ENCODE data around the gene PLD5. TPM values are rescaled to one million over a fixed set of nuclear protein-coding genes. Genes with fewer than 3 reads are reported as not detected.

PLD5 gene
- total RNA-seq, 1 experiment from 2014 or later, result not detected

GRCh38 chr1:242522996-242523718, 1.3 kb downstream of the PLD5 start:
- Histone ChIP-seq H3K79me2 (ENCODE audit: low read length) (no peaks in the 10 kb centered on the region), H4K20me1 (ENCODE audit: low read length) (no peaks in the 10 kb centered on the region), H3K4me1 (ENCODE audit: insufficient read depth, low read length) (peaks cover 3% of the 10 kb centered on the region), H3K9me3 (ENCODE audit: low read length) (no peaks in the 10 kb centered on the region), H3K27me3 (ENCODE audit: low read length) (peaks cover 75% of the 10 kb centered on the region), H3K4me3 (ENCODE audit: low read length) (no peak overlapping the region), H3K36me3 (ENCODE audit: low read depth, low read length) (no peaks in the 10 kb centered on the region), H3K9ac (ENCODE audit: low read length) (no peak overlapping the region), H2AFZ (ENCODE audit: low read length) (no peak overlapping the region), H3K27ac (ENCODE audit: low read length) (no peak overlapping the region), H3F3A (ENCODE audit: low read length, unreplicated experiment) (no peaks in the 10 kb centered on the region), H3K9me2 (replicated peaks; ENCODE audit: low read length) (no peaks in the 10 kb centered on the region), H3K4me2 (ENCODE audit: low read length) (no peak overlapping the region)
- no TSS peak for BruUV-seq (replicated peaks)
- ATAC-seq, result no peak
- intact Hi-C loops (cut with micrococcal nuclease), result no loop called here
- TF ChIP-seq EZH2 (IDR thresholded peaks at IDR 0.05; ENCODE audit: low read length, unreplicated experiment) (no peak), CTCF (conservative IDR thresholded peaks at IDR 0.05; ENCODE audit: low read depth, low read length) (no peak), EZH2phosphoT487 (IDR thresholded peaks at IDR 0.05; ENCODE audit: borderline replicate concordance, low read length) (no peak)
- DNase-seq, result no peak
- ChIA-PET POLR2A (ENCODE audit: unreplicated experiment) (no interaction called here), CTCF (no interaction called here)

GRCh38 chr1:242522304-242522945, 2.1 kb downstream of the PLD5 start:
- H3K4me1 ChIP-seq (ENCODE audit: insufficient read depth, low read length), result peaks cover 3% of the 10 kb centered on the region
- no peaks in the 10 kb centered on the region for H3K79me2 ChIP-seq (ENCODE audit: low read length)
- ChIA-PET CTCF (no interaction called here), POLR2A (ENCODE audit: unreplicated experiment) (no interaction called here)
- H3K4me2 ChIP-seq (ENCODE audit: low read length), result peak overlapping the region; percentile 7; the same call in 1 of the 2 replicates
- no peak overlapping the region for H3K9ac ChIP-seq (ENCODE audit: low read length)
- peak; percentile 44 for ATAC-seq
- H4K20me1 ChIP-seq (ENCODE audit: low read length), result no peaks in the 10 kb centered on the region
- no peaks in the 10 kb centered on the region for H3K9me2 ChIP-seq (replicated peaks; ENCODE audit: low read length)
- peaks cover 80% of the 10 kb centered on the region for H3K27me3 ChIP-seq (ENCODE audit: low read length)
- intact Hi-C loops (cut with micrococcal nuclease), result no loop called here
- H2AFZ ChIP-seq (ENCODE audit: low read length), result no peak overlapping the region
- TF ChIP-seq EZH2phosphoT487 (IDR thresholded peaks at IDR 0.05; ENCODE audit: borderline replicate concordance, low read length) (no peak), CTCF (conservative IDR thresholded peaks at IDR 0.05; ENCODE audit: low read depth, low read length) (no peak), EZH2 (IDR thresholded peaks at IDR 0.05; ENCODE audit: low read length, unreplicated experiment) (no peak)
- H3K4me3 ChIP-seq (ENCODE audit: low read length), result no peak overlapping the region
- DNase-seq, result peak; percentile 60
- no TSS peak for BruUV-seq (replicated peaks)
- H3K9me3 ChIP-seq (ENCODE audit: low read length), result no peaks in the 10 kb centered on the region
- H3K27ac ChIP-seq (ENCODE audit: low read length), result no peak overlapping the region
- no peaks in the 10 kb centered on the region for H3F3A ChIP-seq (ENCODE audit: low read length, unreplicated experiment)
- H3K36me3 ChIP-seq (ENCODE audit: low read depth, low read length), result no peaks in the 10 kb centered on the region

- no peak overlapping the region for H2AFZ ChIP-seq (ENCODE audit: low read length)
- no peak for DNase-seq
- POLR2A ChIA-PET (ENCODE audit: unreplicated experiment), result no interaction called here
- no peak overlapping the region for H3K4me2 ChIP-seq (ENCODE audit: low read length)
- no peaks in the 10 kb centered on the region for H3K4me1 ChIP-seq (ENCODE audit: insufficient read depth, low read length)
- intact Hi-C loops (cut with micrococcal nuclease), result no loop called here
- no peak overlapping the region for H3K4me3 ChIP-seq (ENCODE audit: low read length)
- CTCF ChIA-PET, result no interaction called here
- ATAC-seq, result no peak
- TF ChIP-seq CTCF (conservative IDR thresholded peaks at IDR 0.05; ENCODE audit: low read depth, low read length) (no peak), EZH2phosphoT487 (IDR thresholded peaks at IDR 0.05; ENCODE audit: borderline replicate concordance, low read length) (no peak), EZH2 (IDR thresholded peaks at IDR 0.05; ENCODE audit: low read length, unreplicated experiment) (no peak)
- no peaks in the 10 kb centered on the region for H3K9me2 ChIP-seq (replicated peaks; ENCODE audit: low read length)
- no peak overlapping the region for H3K9ac ChIP-seq (ENCODE audit: low read length)
- H4K20me1 ChIP-seq (ENCODE audit: low read length), result no peaks in the 10 kb centered on the region
- BruUV-seq (replicated peaks), result no TSS peak
- H3K36me3 ChIP-seq (ENCODE audit: low read depth, low read length), result no peaks in the 10 kb centered on the region
- H3K9me3 ChIP-seq (ENCODE audit: low read length), result no peaks in the 10 kb centered on the region
- H3K27ac ChIP-seq (ENCODE audit: low read length), result no peak overlapping the region
- H3F3A ChIP-seq (ENCODE audit: low read length, unreplicated experiment), result no peaks in the 10 kb centered on the region
- H3K79me2 ChIP-seq (ENCODE audit: low read length), result no peaks in the 10 kb centered on the region
- peaks cover 50% of the 10 kb centered on the region for H3K27me3 ChIP-seq (ENCODE audit: low read length)
These were observed 8.9 kb downstream of the PLD5 start for GRCh38 chr1:242515555-242515954.

All from PC-3 (cell line).